ENCODE results near the gene MAPRE2.

Gene MAPRE2

GRCh38 chr18:35117372-35117771 is 76.2 kb downstream of the MAPRE2 start:
- in situ Hi-C loops (cut with MboI; ENCODE audit: low sequenced_read_pairs), result no loop called here

- in situ Hi-C loops (cut with MboI; ENCODE audit: low sequenced_read_pairs), result no loop called here
These were observed 76.8 kb downstream of the MAPRE2 start for GRCh38 chr18:35117951-35118411.

GRCh38 chr18:35118641-35119040 is 77.4 kb downstream of the MAPRE2 start:
- in situ Hi-C loops (cut with MboI; ENCODE audit: low sequenced_read_pairs), result no loop called here

DNA sequence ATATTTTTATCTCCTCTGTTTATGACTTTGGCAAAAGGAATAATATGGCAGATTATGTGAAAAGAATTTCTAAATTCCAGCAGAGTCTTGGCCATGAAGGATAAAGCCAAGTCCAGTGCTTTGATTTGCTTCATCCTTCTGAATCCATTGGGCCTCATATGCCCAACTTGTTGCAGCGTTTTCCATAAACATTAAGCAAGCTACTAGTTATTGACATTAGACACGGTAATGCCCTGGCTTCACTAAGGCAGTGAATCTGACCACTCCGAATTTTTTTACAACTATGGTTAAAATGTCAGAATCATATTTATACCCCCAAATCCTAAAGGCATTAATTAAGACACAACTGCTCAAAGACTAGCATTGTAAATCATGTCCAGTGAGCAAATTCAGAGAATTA is 79.8 kb downstream of the MAPRE2 start:
- in situ Hi-C loops (cut with MboI; ENCODE audit: low sequenced_read_pairs), result no loop called here

GRCh38 chr18:35121531-35121930 is 80.3 kb downstream of the MAPRE2 start:
- in situ Hi-C loops (cut with MboI; ENCODE audit: low sequenced_read_pairs), result no loop called here

GRCh38 chr18:35122586-35123224 is 81.5 kb downstream of the MAPRE2 start:
- in situ Hi-C loops (cut with MboI; ENCODE audit: low sequenced_read_pairs), result no loop called here

GRCh38 chr18:35123811-35124210 is 82.6 kb downstream of the MAPRE2 start:
- in situ Hi-C loops (cut with MboI; ENCODE audit: low sequenced_read_pairs), result no loop called here

DNA sequence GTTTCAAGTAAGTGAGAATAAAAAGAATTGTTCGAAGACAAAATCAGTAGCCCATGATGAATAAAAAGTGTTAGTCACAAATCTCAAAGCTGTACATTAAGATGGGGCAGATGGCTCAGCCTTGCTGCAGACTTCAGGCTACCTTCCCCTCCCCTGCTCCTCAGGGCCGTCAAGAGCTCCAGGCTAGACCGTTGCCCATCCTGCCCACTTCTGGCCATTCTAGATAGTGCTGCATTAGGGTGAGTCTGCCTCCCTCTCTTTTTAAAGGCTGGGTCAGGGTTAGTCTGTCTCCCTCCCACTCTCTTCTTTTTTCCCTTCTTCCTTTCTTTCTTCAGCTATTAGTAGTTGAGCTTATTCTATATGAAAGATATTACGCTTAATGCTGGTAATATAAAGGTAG is 86.0 kb downstream of the MAPRE2 start:
- in situ Hi-C loops (cut with MboI; ENCODE audit: low sequenced_read_pairs), result no loop called here

DNA sequence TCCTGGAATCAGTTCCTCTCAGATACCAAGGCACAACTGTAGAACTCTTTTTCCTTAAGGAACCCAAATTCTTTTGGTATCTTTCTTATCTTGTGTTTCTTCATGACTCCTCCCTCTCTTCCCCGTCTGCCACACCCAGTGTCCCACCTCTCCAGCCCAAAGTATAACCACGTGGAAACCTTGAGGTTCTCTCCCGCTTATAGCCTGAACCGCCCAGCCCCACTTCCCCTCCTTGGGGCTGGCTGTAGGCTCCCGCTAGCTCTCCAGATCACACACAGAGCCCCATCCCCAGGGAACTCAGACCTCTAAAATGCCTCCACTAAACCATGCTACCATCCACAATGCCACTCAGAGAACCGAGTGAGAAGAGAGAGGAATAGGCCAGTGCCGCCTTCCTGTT is 87.5 kb downstream of the MAPRE2 start:
- in situ Hi-C loops (cut with MboI; ENCODE audit: low sequenced_read_pairs), result no loop called here

- in situ Hi-C loops (cut with MboI; ENCODE audit: low sequenced_read_pairs), result no loop called here
These were observed 89.0 kb downstream of the MAPRE2 start for GRCh38 chr18:35130236-35130635.

GRCh38 chr18:35131387-35132020 is 90.3 kb downstream of the MAPRE2 start:
- in situ Hi-C loops (cut with MboI; ENCODE audit: low sequenced_read_pairs), result no loop called here

DNA sequence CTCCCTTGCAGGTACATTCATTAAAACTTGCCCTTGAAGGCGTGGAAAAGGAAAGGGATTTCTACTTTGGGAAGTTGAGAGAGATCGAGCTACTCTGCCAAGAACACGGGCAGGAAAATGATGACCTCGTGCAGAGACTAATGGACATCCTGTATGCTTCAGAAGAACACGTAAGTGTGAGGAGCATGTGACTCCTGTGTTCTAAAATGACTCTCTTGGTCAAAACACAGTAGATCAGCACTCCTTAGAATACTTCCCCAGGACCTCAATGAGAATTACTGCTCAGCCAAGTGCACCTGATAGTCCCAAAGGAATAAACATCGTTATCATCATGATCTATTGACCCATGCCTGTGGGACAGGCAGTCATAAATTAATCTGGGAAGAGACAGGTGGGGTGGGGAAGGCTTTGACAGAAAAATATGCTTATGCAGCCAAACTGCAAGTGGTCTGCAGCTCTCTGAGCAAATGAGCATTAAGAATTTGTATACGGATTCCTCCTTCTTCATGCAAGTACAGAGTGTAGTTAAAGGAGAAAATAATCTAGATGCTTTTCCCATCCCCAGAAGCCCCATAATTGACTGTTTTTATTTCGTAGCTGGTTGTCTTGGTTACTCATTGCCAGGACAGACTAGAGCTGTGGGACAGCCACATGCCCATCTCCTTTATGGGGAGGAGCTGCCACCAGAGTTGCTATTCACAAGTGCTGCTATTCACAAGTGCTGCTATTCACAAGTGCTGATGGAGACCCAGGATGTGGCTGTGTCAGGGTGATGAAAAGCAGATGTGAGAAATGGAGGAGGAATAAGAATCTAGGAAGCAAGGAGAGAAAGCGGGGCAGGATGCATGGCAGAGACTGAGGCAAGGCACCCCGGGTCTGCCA is 91.0 kb downstream of the MAPRE2 start:
- in situ Hi-C loops (cut with MboI; ENCODE audit: low sequenced_read_pairs), result no loop called here

DNA sequence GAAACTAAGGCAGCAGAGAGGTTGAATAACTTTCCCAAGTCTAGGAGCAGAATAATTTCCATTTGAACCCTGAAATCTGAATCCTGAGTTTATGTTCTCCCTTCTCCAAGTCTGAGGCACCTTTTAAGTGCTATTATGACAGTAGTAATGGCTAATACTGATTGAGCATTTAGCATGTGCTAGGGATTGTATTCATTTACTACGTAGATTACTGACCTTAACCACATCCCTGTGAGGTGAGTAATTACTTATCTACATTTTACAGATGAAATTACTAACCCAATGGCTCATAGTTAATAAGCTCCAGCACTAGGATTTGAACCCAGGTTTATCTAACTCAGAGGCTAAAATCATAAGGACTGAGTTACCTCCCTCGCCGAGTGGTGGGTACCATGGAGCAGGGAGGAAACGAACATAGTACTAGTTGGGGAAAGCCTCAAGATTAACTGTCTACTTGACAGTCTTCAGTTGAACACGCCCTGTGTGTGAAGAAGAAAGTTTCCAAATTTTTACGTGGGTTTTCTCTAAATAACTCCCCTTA is 93.0 kb downstream of the MAPRE2 start:
- in situ Hi-C loops (cut with MboI; ENCODE audit: low sequenced_read_pairs), result no loop called here

- in situ Hi-C loops (cut with MboI; ENCODE audit: low sequenced_read_pairs), result no loop called here
These were observed 93.7 kb downstream of the MAPRE2 start for GRCh38 chr18:35134791-35135531.

DNA sequence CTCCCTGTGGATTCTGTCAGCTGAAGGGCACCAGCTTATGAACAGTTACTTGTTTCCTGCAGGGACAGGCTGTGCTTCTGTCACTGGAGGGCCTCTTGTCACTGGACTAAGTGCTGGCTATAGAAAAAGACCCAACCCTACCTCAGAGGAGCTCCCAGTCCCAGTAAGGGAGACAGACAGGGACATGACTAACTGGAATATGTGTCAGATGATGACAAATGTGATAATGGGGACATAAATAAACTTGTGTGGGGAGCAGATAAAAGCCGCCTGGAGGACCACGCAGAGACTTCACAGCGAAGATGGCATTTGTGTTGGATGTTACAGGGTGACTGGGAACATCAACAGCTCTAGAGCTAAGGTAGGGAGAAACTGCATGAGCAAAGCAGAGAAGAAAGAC is 95.0 kb downstream of the MAPRE2 start:
- in situ Hi-C loops (cut with MboI; ENCODE audit: low sequenced_read_pairs), result no loop called here

- in situ Hi-C loops (cut with MboI; ENCODE audit: low sequenced_read_pairs), result no loop called here
These were observed 95.7 kb downstream of the MAPRE2 start for GRCh38 chr18:35136885-35137284.

GRCh38 chr18:35137632-35138031 is 96.4 kb downstream of the MAPRE2 start:
- in situ Hi-C loops (cut with MboI; ENCODE audit: low sequenced_read_pairs), result no loop called here

GRCh38 chr18:35138773-35139172 is 97.6 kb downstream of the MAPRE2 start:
- in situ Hi-C loops (cut with MboI; ENCODE audit: low sequenced_read_pairs), result no loop called here

GRCh38 chr18:35139517-35139916 is 98.3 kb downstream of the MAPRE2 start:
- in situ Hi-C loops (cut with MboI; ENCODE audit: low sequenced_read_pairs), result no loop called here

GRCh38 chr18:35141077-35141476 is 99.9 kb downstream of the MAPRE2 start:
- in situ Hi-C loops (cut with MboI; ENCODE audit: low sequenced_read_pairs), result no loop called here

All from HL-60/S4 (cell line).